ENCODE results near the gene C22orf15. TPM values are rescaled to one million over a fixed set of nuclear protein-coding genes. Genes with fewer than 3 reads are reported as not detected.

Gene C22orf15
- total RNA-seq, 3 donors from 2014 or later = 0.44 TPM; not detected in 2

- intact Hi-C loops (cut with DNase I, micrococcal nuclease) = no loop called here
- no peak for DNase-seq
- no peak for TF ChIP-seq CTCF (IDR thresholded peaks at IDR 0.05)
- Histone ChIP-seq H3K36me3 (ENCODE audit: low read depth) (no peaks in the 10 kb centered on the region), H3K4me1 (ENCODE audit: low read depth) (peaks cover 3% of the 10 kb centered on the region), H3K9me3 (no peaks in the 10 kb centered on the region), H3K4me3 (no peak overlapping the region)
- no peak for ATAC-seq
Observed at GRCh38 chr22:23755711-23756110, 7.1 kb upstream of the C22orf15 start.

DNA sequence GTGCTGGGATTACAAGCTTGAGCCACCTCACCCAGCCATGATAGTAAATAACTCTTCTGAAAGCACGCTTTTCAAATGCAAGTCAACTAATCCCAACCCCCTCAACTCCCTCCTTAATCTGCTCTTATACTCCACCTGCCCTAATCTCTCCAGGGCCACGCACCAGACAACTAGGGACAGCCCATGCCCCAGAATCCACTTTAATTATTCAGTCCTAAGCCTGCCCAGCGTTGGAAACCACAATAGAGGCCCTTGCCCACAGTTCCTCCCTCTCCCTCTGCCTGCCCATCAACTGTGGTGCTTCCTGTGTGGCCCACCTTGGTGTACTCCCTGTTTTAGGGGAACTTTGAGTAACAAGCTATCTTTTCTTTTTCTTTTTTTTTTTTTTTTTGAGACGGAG is 5.9 kb upstream of the C22orf15 start:
- Histone ChIP-seq H3K4me3 (no peak overlapping the region), H3K36me3 (ENCODE audit: low read depth) (no peaks in the 10 kb centered on the region), H3K4me1 (ENCODE audit: low read depth) (peaks cover 2% of the 10 kb centered on the region), H3K9me3 (no peaks in the 10 kb centered on the region)
- TF ChIP-seq CTCF (IDR thresholded peaks at IDR 0.05) = no peak
- no peak for DNase-seq
- intact Hi-C loops (cut with DNase I, micrococcal nuclease) = no loop called here
- ATAC-seq = no peak

DNA sequence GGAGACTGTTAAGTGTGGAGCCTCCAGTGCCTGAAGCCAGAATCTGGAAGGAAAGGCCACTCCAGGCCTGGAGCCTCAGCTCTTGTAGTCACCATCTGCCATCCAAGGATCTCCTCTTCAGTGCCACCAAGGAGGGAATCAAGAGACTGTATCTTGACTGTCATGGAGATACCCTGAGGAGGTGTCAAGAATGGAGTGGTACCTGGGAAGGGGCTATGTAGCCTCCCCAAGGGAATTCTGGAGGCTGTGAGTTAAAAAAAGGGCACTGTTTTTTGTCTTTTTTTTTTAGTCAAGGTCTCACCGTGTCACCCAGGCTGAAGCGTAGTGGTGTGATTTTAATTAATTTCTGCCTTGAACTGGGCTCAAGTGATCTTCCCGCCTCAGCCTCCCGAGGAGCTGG is 3.2 kb upstream of the C22orf15 start:
- Histone ChIP-seq H3K4me1 (ENCODE audit: low read depth) (peaks cover 2% of the 10 kb centered on the region), H3K9me3 (no peaks in the 10 kb centered on the region), H3K4me3 (no peak overlapping the region), H3K36me3 (ENCODE audit: low read depth) (no peaks in the 10 kb centered on the region)
- DNase-seq = no peak
- TF ChIP-seq CTCF (IDR thresholded peaks at IDR 0.05) = no peak
- ATAC-seq = no peak
- intact Hi-C loops (cut with DNase I, micrococcal nuclease) = no loop called here

DNA sequence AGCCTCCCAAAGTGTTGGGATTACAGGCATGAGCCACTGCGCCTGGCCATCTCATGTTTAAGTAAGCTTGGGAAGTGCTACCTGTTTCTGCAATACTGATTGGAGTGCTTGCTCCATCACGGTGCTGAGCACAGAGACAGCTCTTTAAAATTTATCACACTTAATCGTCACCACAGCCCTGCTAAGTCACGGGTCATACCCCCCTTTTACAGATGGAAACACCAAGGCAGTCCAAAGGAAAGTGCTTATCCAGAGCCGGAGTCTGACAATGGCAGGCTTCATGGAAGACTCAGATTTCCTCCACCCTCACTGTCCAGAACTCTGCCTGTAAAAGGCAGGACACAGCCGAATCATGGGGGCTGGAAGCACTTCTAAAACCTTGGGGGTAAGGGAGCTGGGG is 2.7 kb upstream of the C22orf15 start:
- no peak for TF ChIP-seq CTCF (IDR thresholded peaks at IDR 0.05)
- H3K4me1 ChIP-seq (ENCODE audit: low read depth) = peaks cover 4% of the 10 kb centered on the region
- H3K9me3 ChIP-seq = no peaks in the 10 kb centered on the region
- no peak for ATAC-seq
- DNase-seq = no peak
- intact Hi-C loops (cut with DNase I, micrococcal nuclease) = no loop called here
- H3K36me3 ChIP-seq (ENCODE audit: low read depth) = no peaks in the 10 kb centered on the region
- no peak overlapping the region for H3K4me3 ChIP-seq

DNA sequence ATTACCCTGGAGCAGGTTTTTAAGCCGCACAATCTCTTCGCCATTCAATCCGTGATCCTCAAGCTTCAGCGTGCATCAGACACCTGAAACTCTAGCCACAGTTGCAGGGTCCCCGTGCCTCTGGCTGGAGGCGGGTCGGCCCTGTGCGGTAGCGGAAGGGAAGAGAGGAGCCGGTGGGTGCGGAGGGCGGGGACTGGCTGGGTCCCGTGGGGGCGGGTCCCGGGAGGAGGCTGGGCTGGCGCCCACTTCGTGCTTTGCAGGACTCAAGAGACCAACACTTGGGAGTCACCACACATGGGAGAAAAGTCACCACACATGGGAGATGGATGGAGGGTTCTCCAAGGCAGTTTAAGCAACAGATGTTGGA is 772 bp downstream of the C22orf15 start:
- Histone ChIP-seq H3K36me3 (ENCODE audit: low read depth) (no peaks in the 10 kb centered on the region), H3K4me1 (ENCODE audit: low read depth) (peaks cover 19% of the 10 kb centered on the region), H3K9me3 (no peaks in the 10 kb centered on the region), H3K4me3 (no peak overlapping the region)
- ATAC-seq = no peak
- no peak for TF ChIP-seq CTCF (IDR thresholded peaks at IDR 0.05)
- DNase-seq = peak in 1 of 3 donors; percentile 55
- intact Hi-C loops (cut with DNase I, micrococcal nuclease) = no loop called here

DNA sequence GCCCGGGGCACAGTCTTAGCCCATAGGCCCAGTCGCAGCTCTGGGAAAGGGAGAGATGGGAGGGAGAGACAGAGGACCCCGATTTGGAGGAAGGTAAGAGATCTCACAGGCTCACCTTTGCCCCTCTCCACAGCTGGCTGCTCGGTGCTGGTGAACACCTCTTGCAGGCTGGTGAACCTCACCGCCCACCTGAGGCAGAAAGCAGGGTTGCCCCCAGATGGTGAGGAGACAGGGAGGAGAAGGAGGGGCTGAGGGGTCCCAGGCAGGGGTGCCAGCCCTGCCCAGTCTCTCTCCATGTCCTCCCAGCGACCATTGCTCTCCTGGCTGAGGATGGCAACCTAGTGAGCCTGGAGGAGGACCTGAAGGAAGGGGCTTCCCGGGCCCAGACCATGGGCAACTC is 1.2 kb downstream of the C22orf15 start:
- no peaks in the 10 kb centered on the region for H3K9me3 ChIP-seq
- DNase-seq = no peak
- H3K4me1 ChIP-seq (ENCODE audit: low read depth) = peaks cover 19% of the 10 kb centered on the region
- no peaks in the 10 kb centered on the region for H3K36me3 ChIP-seq (ENCODE audit: low read depth)
- no peak for ATAC-seq
- H3K4me3 ChIP-seq = no peak overlapping the region
- intact Hi-C loops (cut with DNase I, micrococcal nuclease) = no loop called here
- TF ChIP-seq CTCF (IDR thresholded peaks at IDR 0.05) = no peak

Data from mucosa of descending colon (tissue), 3 donors.